Amniotic epithelial cell (primary cell): ENCODE results near the gene ACTR2.

Experiments used
- DNase-seq: peaks from one replicate; pipeline ENCODE4 v3.0.0-alpha.2; 2010; ENCODE audit warnings: low read depth

The ACTR2 gene

GRCh38 chr2:65279756-65280155 is 52.1 kb downstream of the ACTR2 start:
- DNase-seq, result no peak

GRCh38 chr2:65281627-65282351 is 54.2 kb downstream of the ACTR2 start:
- peak; percentile 31 for DNase-seq

- no peak for DNase-seq
These were observed 54.9 kb downstream of the ACTR2 start for GRCh38 chr2:65282477-65283053.

- no peak for DNase-seq
These were observed 59.7 kb downstream of the ACTR2 start for GRCh38 chr2:65287364-65287763.

GRCh38 chr2:65291216-65292105 is 63.8 kb downstream of the ACTR2 start:
- peak; percentile 54 for DNase-seq

GRCh38 chr2:65292106-65292400 is 64.4 kb downstream of the ACTR2 start:
- DNase-seq, result no peak

- no peak for DNase-seq
These were observed 64.9 kb downstream of the ACTR2 start for GRCh38 chr2:65292461-65293011.

- no peak for DNase-seq
These were observed 65.7 kb downstream of the ACTR2 start for GRCh38 chr2:65293376-65293775.

GRCh38 chr2:65294136-65294535 is 66.5 kb downstream of the ACTR2 start:
- no peak for DNase-seq

- no peak for DNase-seq
These were observed 67.1 kb downstream of the ACTR2 start for GRCh38 chr2:65294701-65295100.

GRCh38 chr2:65296971-65297370 is 69.3 kb downstream of the ACTR2 start:
- DNase-seq, result no peak

- no peak for DNase-seq
These were observed 69.9 kb downstream of the ACTR2 start for GRCh38 chr2:65297544-65297943.

GRCh38 chr2:65298089-65298488 is 70.5 kb downstream of the ACTR2 start:
- no peak for DNase-seq

GRCh38 chr2:65299246-65299645 is 71.6 kb downstream of the ACTR2 start:
- DNase-seq, result no peak

GRCh38 chr2:65300134-65300760 is 72.6 kb downstream of the ACTR2 start:
- DNase-seq, result no peak

- peak; percentile 32 for DNase-seq
These were observed 73.4 kb downstream of the ACTR2 start for GRCh38 chr2:65300761-65301711.

GRCh38 chr2:65305934-65306333 is 78.3 kb downstream of the ACTR2 start:
- DNase-seq, result no peak

GRCh38 chr2:65309699-65310098 is 82.1 kb downstream of the ACTR2 start:
- DNase-seq, result no peak

GRCh38 chr2:65311049-65311448 is 83.4 kb downstream of the ACTR2 start:
- DNase-seq, result no peak

GRCh38 chr2:65311596-65311995 is 84.0 kb downstream of the ACTR2 start:
- no peak for DNase-seq
